ENCODE measurements around the gene KRT6B. TPM values are rescaled to one million over a fixed set of nuclear protein-coding genes. Genes with fewer than 3 reads are reported as not detected.
"Not testable (repeated sequence)": the region's sequence is repeated elsewhere in the genome, so short reads cannot be mapped to it uniquely, and the experiment has no call there.

Gene KRT6B
- total and polyA plus RNA-seq, 7 donors = 0.60 to 0.61 TPM; not detected in 5

- H3K27ac ChIP-seq = no peak within 1 kb of the TSS
- 81 to 91% methylated on average over 2 of the region's 2 CpGs for WGBS, 2 donors
- no peak within 1 kb of the TSS for H3K4me3 ChIP-seq
- no peak for DNase-seq
- TF ChIP-seq POLR2A (IDR thresholded peaks at IDR 0.05) (no peak), CTCF (IDR thresholded peaks at IDR 0.05) (no peak), POLR2AphosphoS5 (IDR thresholded peaks at IDR 0.05) (no peak), EP300 (IDR thresholded peaks at IDR 0.05) (no peak)
- intact Hi-C loops (cut with DNase I) = no loop called here
- no peaks in the 10 kb centered on the region for H3K9me3 ChIP-seq
- no peaks in the 10 kb centered on the region for H3K36me3 ChIP-seq
- peaks cover 0 to 35% (median 17%) of the 10 kb centered on the region in 4 donors for H3K4me1 ChIP-seq
- H3K27me3 ChIP-seq = no peaks in the 10 kb centered on the region
Observed at GRCh38 chr12:52493172-52493571, 41.2 kb upstream of the KRT6B start, which contains the start of gene KRT6A. TSS of gene KRT6A (minus strand) at chr12:52493257. CDS start at chr12:52493188, 69 bp downstream.

GRCh38 chr12:52492405-52492804 is 40.5 kb upstream of the KRT6B start:
- intact Hi-C loops (cut with DNase I); H3K36me3 ChIP-seq; H3K27me3 ChIP-seq; H3K27ac ChIP-seq; H3K9me3 ChIP-seq; H3K4me3 ChIP-seq; DNase-seq: not testable (repeated sequence)
- H3K4me1 ChIP-seq = peaks cover 0 to 35% (median 17%) of the 10 kb centered on the region in 4 donors
- WGBS, 2 donors = 95% methylated on average over 6 of the region's 6 CpGs

- DNase-seq; H3K27me3 ChIP-seq; H3K4me3 ChIP-seq; H3K27ac ChIP-seq; H3K36me3 ChIP-seq; H3K9me3 ChIP-seq; intact Hi-C loops (cut with DNase I): not testable (repeated sequence)
- 88% methylated on average over 8 of the region's 8 CpGs for WGBS, 2 donors
- peaks cover 0 to 28% (median 17%) of the 10 kb centered on the region in 4 donors for H3K4me1 ChIP-seq
Observed at GRCh38 chr12:52491495-52491894, 39.5 kb upstream of the KRT6B start.

- Histone ChIP-seq H3K27me3 (no peaks in the 10 kb centered on the region), H3K4me3 (no peak overlapping the region), H3K36me3 (no peaks in the 10 kb centered on the region), H3K9me3 (no peaks in the 10 kb centered on the region), H3K27ac (no peak overlapping the region), H3K4me1 (no peaks in the 10 kb centered on the region)
- intact Hi-C loops (cut with DNase I) = no loop called here
- TF ChIP-seq POLR2AphosphoS5 (IDR thresholded peaks at IDR 0.05) (no peak), EP300 (IDR thresholded peaks at IDR 0.05) (no peak), CTCF (IDR thresholded peaks at IDR 0.05) (no peak), POLR2A (IDR thresholded peaks at IDR 0.05) (no peak)
- DNase-seq = no peak
Observed at GRCh38 chr12:52488736-52489135, 36.8 kb upstream of the KRT6B start.

- H3K4me1 ChIP-seq; H3K36me3 ChIP-seq; DNase-seq; H3K27me3 ChIP-seq; H3K27ac ChIP-seq; H3K4me3 ChIP-seq; intact Hi-C loops (cut with DNase I); H3K9me3 ChIP-seq: not testable (repeated sequence)
- WGBS, 2 donors = 85 to 86% methylated on average over 14 to 15 of the region's 15 CpGs
Observed at GRCh38 chr12:52487744-52488443, 35.9 kb upstream of the KRT6B start.

- Histone ChIP-seq H3K27ac (no peak overlapping the region), H3K36me3 (no peaks in the 10 kb centered on the region), H3K4me1 (no peaks in the 10 kb centered on the region), H3K9me3 (no peaks in the 10 kb centered on the region), H3K4me3 (no peak overlapping the region), H3K27me3 (no peaks in the 10 kb centered on the region)
- 43 to 52% methylated on average over 1 of the region's 1 CpG for WGBS, 2 donors
- no peak for DNase-seq
- no peak for TF ChIP-seq POLR2A (IDR thresholded peaks at IDR 0.05)
- TF ChIP-seq EP300 (IDR thresholded peaks at IDR 0.05) = no peak
- TF ChIP-seq POLR2AphosphoS5 (IDR thresholded peaks at IDR 0.05) = no peak
- TF ChIP-seq CTCF (IDR thresholded peaks at IDR 0.05) = no peak
- intact Hi-C loops (cut with DNase I) = no loop called here
Observed at GRCh38 chr12:52487211-52487610, 35.3 kb upstream of the KRT6B start.

All from sigmoid colon (tissue), 7 donors.